Nephron (organoid): ENCODE data around the gene PPP1R14D.

Experiments used
- H3K27ac Mint-ChIP-seq, 3 experiments: 2 replicates each; pipeline ENCODE4 v1.8.0; 2020; ENCODE audit warnings: mixed read lengths in 3 of 3, mild to moderate bottlenecking in 2 of 3, moderate library complexity in 1 of 3
- H3K27me3 Mint-ChIP-seq: 2 replicates; pipeline ENCODE4 v1.8.0; 2021; ENCODE audit warnings: low read depth, mild to moderate bottlenecking, moderate library complexity, mixed read lengths
- H3K36me3 Mint-ChIP-seq: 2 replicates; pipeline ENCODE4 v1.8.0; 2020; ENCODE audit warnings: low read depth, mixed read lengths
- H3K4me1 Mint-ChIP-seq: 2 replicates; pipeline ENCODE4 v1.8.0; 2020; ENCODE audit warnings: mixed read lengths
- H3K4me3 Mint-ChIP-seq, 3 experiments: 2 replicates each; pipeline ENCODE4 v1.8.0; 2020; ENCODE audit warnings: mild to moderate bottlenecking in 3 of 3, mixed read lengths in 3 of 3, moderate library complexity in 2 of 3
- H3K9me3 Mint-ChIP-seq: 2 replicates; pipeline ENCODE4 v1.8.0; 2020; ENCODE audit warnings: mixed read lengths
- CTCF ChIP-seq, 3 experiments: fragments of 200-600 bp; sonication (generic); IDR thresholded peaks; one replicate each; pipeline ENCODE4 v1.5.0; 2021; ENCODE audit warnings: antibody characterized with exemption in 3 of 3; ENCODE audit not compliant: unreplicated experiment in 3 of 3

Gene PPP1R14D

DNA sequence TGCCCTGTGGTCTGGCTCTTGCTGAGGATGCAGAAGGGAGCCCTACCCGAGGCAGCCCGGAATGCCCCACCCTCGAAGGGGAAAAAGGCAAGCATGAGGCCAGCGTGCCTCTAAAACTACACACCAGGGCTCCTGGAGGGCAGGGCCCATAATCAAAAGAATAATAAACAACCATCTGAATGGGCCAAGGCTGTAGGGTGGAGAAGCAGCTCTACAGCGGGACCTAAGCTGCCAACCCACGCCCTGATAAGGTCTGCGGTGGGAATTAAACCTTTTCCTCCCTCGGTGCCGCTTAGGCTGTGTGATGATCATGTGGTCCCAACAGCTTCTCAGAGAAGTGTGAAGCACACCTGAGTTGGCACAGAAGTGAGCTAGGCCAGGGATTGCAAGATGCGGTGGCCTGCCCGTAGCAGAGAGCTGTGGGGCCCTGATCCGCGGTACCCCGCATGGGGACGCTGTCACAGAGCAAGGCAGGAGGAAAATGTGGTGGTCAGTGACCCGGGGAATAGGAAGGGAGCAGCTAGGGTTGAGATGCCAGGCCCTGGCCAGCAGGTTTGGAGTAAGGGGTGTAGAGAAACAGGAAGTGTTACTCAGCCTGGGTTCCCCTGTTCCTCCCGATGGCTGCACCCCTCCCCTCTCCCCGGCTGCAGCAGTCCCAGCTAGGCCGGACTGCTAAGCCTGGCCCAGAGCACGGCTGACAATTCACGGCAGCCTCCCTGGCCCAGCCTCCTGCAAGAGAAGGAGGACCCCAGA lies 59.8 kb downstream of the PPP1R14D start:
- Mint-ChIP-seq H3K4me1 (peaks cover 26% of the 10 kb centered on the region), H3K9me3 (no peaks in the 10 kb centered on the region), H3K27me3 (no peaks in the 10 kb centered on the region), H3K4me3 (no peak overlapping the region), H3K27ac (peak overlapping the region; percentile 94 to 95 (median 94)), H3K36me3 (no peaks in the 10 kb centered on the region)
- no peak for TF ChIP-seq CTCF (IDR thresholded peaks at IDR 0.05; ENCODE audit: unreplicated experiment in 3 of 3)

DNA sequence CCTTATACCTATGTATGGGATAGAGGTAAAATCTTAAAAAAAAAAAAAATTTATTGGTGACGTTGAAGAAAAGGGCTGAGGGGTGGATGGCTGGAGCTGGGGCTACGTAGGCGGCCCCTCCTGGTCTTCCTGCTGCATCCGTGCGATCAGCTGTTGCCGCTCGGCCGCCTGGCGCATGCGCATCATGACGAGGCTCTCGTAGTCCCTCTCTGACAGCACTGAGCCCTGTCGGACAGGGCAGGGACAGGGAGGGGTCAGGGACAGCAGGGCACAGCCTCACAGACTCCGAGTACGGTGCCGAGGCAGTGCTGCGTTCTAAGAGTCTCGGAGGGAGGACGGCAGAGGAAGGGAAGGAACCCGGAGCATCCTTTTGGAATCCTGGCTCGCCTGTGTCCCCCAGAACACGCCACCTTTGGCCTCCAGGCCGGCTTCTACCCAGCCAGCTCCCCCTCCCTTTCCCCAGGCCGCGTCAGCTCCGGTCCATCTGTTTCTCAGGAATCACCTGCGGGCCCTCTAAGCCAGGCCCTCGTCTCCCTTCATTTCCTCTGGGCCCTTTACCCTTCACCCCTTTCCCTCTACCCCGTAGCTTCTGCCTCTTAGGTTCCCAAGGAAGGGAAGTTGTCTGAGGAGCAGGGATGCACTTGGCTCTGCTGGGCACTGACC lies 60.5 kb downstream of the PPP1R14D start:
- Mint-ChIP-seq H3K27ac (peak overlapping the region in 2 of 3 experiments; percentile 56 to 94), H3K27me3 (peaks cover 5% of the 10 kb centered on the region), H3K4me1 (peaks cover 31% of the 10 kb centered on the region), H3K36me3 (no peaks in the 10 kb centered on the region), H3K9me3 (no peaks in the 10 kb centered on the region), H3K4me3 (no peak overlapping the region)
- no peak for TF ChIP-seq CTCF (IDR thresholded peaks at IDR 0.05; ENCODE audit: unreplicated experiment in 3 of 3)

GRCh38 chr15:40766906-40767837 lies 61.3 kb downstream of the PPP1R14D start:
- Mint-ChIP-seq H3K4me3 (no peak overlapping the region), H3K9me3 (no peaks in the 10 kb centered on the region), H3K4me1 (peaks cover 31% of the 10 kb centered on the region), H3K27me3 (peaks cover 5% of the 10 kb centered on the region), H3K36me3 (no peaks in the 10 kb centered on the region), H3K27ac (no peak overlapping the region)
- TF ChIP-seq CTCF (IDR thresholded peaks at IDR 0.05; ENCODE audit: unreplicated experiment in 3 of 3) = no peak

- H3K4me1 Mint-ChIP-seq = peaks cover 31% of the 10 kb centered on the region
- no peaks in the 10 kb centered on the region for H3K9me3 Mint-ChIP-seq
- no peak for TF ChIP-seq CTCF (IDR thresholded peaks at IDR 0.05; ENCODE audit: unreplicated experiment in 3 of 3)
- peak overlapping the region; percentile 5 to 57 (median 17) for H3K4me3 Mint-ChIP-seq
- peaks cover 5% of the 10 kb centered on the region for H3K27me3 Mint-ChIP-seq
- H3K27ac Mint-ChIP-seq = peak overlapping the region; percentile 69 to 97 (median 91)
- H3K36me3 Mint-ChIP-seq = no peaks in the 10 kb centered on the region
These were observed 62.2 kb downstream of the PPP1R14D start for GRCh38 chr15:40766194-40766815.
